Stimulated activated CD4-positive, alpha-beta T cell treated with anti-CD3 and anti-CD28 coated beads, Interleukin-2, amount 100 ng/mL, for 48 hours (primary cell): ENCODE results near the gene OXA1L.
"Not testable (repeated sequence)": the region's sequence is repeated elsewhere in the genome, so short reads cannot be mapped to it uniquely, and the experiment has no call there.

ENCODE experiments used
- DNase-seq, 2 donors: peaks; one replicate each; pipeline ENCODE4 v3.0.0-alpha.2; 2020

The OXA1L gene

GRCh38 chr14:22802860-22803686 is 36.6 kb downstream of the OXA1L start:
- no peak for DNase-seq

GRCh38 chr14:22803687-22803974 is 37.1 kb downstream of the OXA1L start:
- DNase-seq, result no peak

GRCh38 chr14:22805235-22805634 is 38.7 kb downstream of the OXA1L start:
- not testable (repeated sequence) for DNase-seq

- DNase-seq, result no peak
These were observed 41.1 kb downstream of the OXA1L start for GRCh38 chr14:22807432-22808087.

- no peak for DNase-seq
These were observed 42.1 kb downstream of the OXA1L start for GRCh38 chr14:22808388-22809209.

- DNase-seq, result no peak
These were observed 45.2 kb downstream of the OXA1L start for GRCh38 chr14:22811722-22812121.

GRCh38 chr14:22812744-22813143 is 46.3 kb downstream of the OXA1L start:
- DNase-seq, result no peak

GRCh38 chr14:22813145-22813544 is 46.7 kb downstream of the OXA1L start:
- DNase-seq, result no peak

- no peak for DNase-seq
These were observed 47.9 kb downstream of the OXA1L start for GRCh38 chr14:22814373-22814772.

- DNase-seq, result no peak
These were observed 48.6 kb downstream of the OXA1L start, which contains the start of gene SLC7A7 for GRCh38 chr14:22814941-22815713. SLC7A7 (minus strand) TSS chr14:22815435; CDS start chr14:22813398, 2,037 bp downstream.

- no peak for DNase-seq
These were observed 52.9 kb downstream of the OXA1L start for GRCh38 chr14:22819151-22819988.

GRCh38 chr14:22820731-22821130 is 54.2 kb downstream of the OXA1L start:
- DNase-seq, result no peak

- no peak for DNase-seq
These were observed 54.9 kb downstream of the OXA1L start for GRCh38 chr14:22821193-22822015.

- no peak for DNase-seq
These were observed 55.6 kb downstream of the OXA1L start for GRCh38 chr14:22822016-22822570.
